ENCODE measurements around the gene GMDS. TPM values are rescaled to one million over a fixed set of nuclear protein-coding genes. Genes with fewer than 3 reads are reported as not detected.

The GMDS gene
- polyA plus RNA-seq, 1 of the 3 experiments (the other 2 are of a cell fraction) = 12.3 TPM

GRCh38 chr6:1643830-1644445 lies 601.5 kb downstream of the GMDS start:
- Histone ChIP-seq H3K9me2 (no peaks in the 10 kb centered on the region), H3K4me3 (ENCODE audit: low read depth in 2 of 2, low read length in 1 of 2) (no peak overlapping the region), H3F3A (replicated peaks; ENCODE audit: insufficient read depth) (no peaks in the 10 kb centered on the region), H3K27ac (ENCODE audit: low read depth in 2 of 2, low read length in 1 of 2) (no peak overlapping the region), H3K9me3 (no peaks in the 10 kb centered on the region), H3K79me2 (ENCODE audit: insufficient read depth) (no peaks in the 10 kb centered on the region), H4K20me1 (ENCODE audit: insufficient read depth) (no peaks in the 10 kb centered on the region), H3K9ac (no peak overlapping the region), H3K36me3 (replicated peaks in 1 of 2; ENCODE audit: control insufficient read depth in 1 of 2, insufficient read depth in 2 of 2, low read length in 1 of 2) (no peaks in the 10 kb centered on the region), H3K4me1 (ENCODE audit: control insufficient read depth in 1 of 2, insufficient read depth in 2 of 2, low read depth in 1 of 2, low read length in 1 of 2) (peaks cover 0 to 3% of the 10 kb centered on the region in 2 experiments; a peak in 1 of 4 replicates), H3K4me2 (no peak overlapping the region), H3K27me3 (ENCODE audit: insufficient read depth) (no peaks in the 10 kb centered on the region), H2AFZ (ENCODE audit: low read depth) (no peak overlapping the region)
- ChIA-PET CTCF (no interaction called here), POLR2A (no interaction called here)
- WGBS (ENCODE audit: low lambda C conversion rate) = 100% methylated on average over 3 of the region's 18 CpGs
- no peak for DNase-seq
- TF ChIP-seq MEF2A (IDR thresholded peaks at IDR 0.05; ENCODE audit: borderline replicate concordance, low read depth) (no peak), RAD21 (IDR thresholded peaks at IDR 0.05; ENCODE audit: low read length) (no peak), GABPA (IDR thresholded peaks at IDR 0.05; ENCODE audit: low read depth) (no peak), TAF1 (IDR thresholded peaks at IDR 0.05; ENCODE audit: borderline replicate concordance, low read depth, low read length) (no peak), ELF1 (IDR thresholded peaks at IDR 0.05) (no peak), TCF12 (IDR thresholded peaks at IDR 0.05) (no peak), YY1 (IDR thresholded peaks at IDR 0.05; ENCODE audit: low read depth) (no peak), EZH2phosphoT487 (IDR thresholded peaks at IDR 0.05; ENCODE audit: borderline replicate concordance, low read depth) (no peak), SIN3A (IDR thresholded peaks at IDR 0.05; ENCODE audit: borderline replicate concordance, low read depth, low read length) (no peak), PBX3 (IDR thresholded peaks at IDR 0.05) (no peak), POLR2AphosphoS5 (IDR thresholded peaks at IDR 0.05; ENCODE audit: low read depth, low read length) (no peak), JUND (IDR thresholded peaks at IDR 0.05) (no peak)
- TF ChIP-seq, protein P1, sequence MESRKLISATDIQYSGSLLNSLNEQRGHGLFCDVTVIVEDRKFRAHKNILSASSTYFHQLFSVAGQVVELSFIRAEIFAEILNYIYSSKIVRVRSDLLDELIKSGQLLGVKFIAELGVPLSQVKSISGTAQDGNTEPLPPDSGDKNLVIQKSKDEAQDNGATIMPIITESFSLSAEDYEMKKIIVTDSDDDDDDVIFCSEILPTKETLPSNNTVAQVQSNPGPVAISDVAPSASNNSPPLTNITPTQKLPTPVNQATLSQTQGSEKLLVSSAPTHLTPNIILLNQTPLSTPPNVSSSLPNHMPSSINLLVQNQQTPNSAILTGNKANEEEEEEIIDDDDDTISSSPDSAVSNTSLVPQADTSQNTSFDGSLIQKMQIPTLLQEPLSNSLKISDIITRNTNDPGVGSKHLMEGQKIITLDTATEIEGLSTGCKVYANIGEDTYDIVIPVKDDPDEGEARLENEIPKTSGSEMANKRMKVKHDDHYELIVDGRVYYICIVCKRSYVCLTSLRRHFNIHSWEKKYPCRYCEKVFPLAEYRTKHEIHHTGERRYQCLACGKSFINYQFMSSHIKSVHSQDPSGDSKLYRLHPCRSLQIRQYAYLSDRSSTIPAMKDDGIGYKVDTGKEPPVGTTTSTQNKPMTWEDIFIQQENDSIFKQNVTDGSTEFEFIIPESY (IDR thresholded peaks at IDR 0.05; ENCODE audit: borderline replicate concordance, low read depth) = no peak
- TF ChIP-seq, protein P2, sequence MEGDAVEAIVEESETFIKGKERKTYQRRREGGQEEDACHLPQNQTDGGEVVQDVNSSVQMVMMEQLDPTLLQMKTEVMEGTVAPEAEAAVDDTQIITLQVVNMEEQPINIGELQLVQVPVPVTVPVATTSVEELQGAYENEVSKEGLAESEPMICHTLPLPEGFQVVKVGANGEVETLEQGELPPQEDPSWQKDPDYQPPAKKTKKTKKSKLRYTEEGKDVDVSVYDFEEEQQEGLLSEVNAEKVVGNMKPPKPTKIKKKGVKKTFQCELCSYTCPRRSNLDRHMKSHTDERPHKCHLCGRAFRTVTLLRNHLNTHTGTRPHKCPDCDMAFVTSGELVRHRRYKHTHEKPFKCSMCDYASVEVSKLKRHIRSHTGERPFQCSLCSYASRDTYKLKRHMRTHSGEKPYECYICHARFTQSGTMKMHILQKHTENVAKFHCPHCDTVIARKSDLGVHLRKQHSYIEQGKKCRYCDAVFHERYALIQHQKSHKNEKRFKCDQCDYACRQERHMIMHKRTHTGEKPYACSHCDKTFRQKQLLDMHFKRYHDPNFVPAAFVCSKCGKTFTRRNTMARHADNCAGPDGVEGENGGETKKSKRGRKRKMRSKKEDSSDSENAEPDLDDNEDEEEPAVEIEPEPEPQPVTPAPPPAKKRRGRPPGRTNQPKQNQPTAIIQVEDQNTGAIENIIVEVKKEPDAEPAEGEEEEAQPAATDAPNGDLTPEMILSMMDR (IDR thresholded peaks at IDR 0.05) = no peak

All from SK-N-SH (cell line).